ENCODE measurements around the gene SLC7A5.

The SLC7A5 gene

DNA sequence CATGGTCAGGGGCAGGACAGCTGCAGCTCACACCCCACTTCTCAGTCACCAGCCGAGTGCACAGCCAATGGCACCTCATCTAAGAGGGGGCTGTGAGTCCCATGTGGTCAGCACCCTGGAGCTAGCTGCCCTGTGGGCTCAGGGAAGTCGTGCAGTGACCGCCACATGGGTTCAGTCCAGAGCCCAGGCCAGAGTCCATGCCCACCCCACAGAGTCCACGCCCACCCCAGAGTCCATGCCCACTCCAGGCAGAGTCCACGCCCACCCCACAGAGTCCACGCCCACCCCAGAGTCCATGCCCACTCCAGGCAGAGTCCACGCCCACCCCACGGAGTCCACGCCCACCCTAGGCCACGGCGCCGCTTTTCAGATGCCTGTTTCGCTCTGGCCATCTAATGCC lies 24.1 kb downstream of the SLC7A5 start:
- DNase-seq: no peak

GRCh38 chr16:87844809-87845208 lies 24.5 kb downstream of the SLC7A5 start:
- no peak for DNase-seq

DNA sequence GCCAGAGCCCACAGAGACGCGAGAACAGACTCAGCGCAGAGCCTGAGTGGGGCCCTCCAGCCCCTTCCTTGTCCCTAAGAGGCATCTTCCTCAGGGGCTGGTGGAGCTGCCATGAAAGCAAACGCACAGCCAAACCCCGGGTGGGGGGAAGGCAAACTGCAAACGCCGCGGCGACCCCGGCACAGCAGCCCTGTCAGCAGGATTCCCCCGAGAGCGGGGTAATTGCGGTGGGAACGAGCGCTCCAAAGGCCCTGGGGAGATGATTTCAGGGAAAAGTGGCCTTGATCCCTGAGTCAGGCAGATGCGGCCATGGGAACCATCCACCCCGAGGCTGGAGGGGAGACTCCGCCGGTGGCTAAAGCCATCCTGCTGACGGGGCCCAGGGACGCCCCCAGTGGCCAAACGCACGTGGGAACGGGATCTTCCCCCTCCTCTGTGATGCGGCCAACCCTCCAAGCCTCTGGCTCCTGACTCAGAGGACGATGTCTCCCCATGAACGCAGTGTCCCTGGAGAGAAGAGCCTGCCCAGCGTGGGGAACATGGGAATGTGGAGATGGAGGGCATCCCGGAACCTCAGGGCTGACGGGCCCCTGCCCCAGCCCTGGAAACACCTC lies 25.1 kb downstream of the SLC7A5 start:
- DNase-seq: no peak

DNA sequence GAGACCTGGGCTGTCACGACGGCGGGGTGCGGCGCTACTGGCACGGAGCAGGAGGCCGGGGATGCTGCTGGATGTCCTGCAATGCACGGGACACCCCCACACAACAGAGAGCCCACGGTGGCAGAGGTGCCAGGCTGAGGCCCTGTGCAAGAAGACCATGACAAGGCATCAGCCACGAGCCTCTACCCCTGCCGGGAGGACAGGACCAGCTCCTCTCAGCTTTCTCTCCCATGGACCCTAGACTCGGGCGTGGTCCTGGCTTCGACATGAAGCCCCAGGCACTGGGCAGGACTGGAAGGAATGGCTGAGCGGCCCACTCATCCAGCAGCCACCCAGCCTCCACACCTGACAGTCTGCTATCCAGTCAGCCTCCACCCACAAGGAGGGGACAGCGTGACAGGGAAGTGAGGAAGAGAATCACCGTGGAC lies 25.6 kb downstream of the SLC7A5 start:
- DNase-seq: no peak

DNA sequence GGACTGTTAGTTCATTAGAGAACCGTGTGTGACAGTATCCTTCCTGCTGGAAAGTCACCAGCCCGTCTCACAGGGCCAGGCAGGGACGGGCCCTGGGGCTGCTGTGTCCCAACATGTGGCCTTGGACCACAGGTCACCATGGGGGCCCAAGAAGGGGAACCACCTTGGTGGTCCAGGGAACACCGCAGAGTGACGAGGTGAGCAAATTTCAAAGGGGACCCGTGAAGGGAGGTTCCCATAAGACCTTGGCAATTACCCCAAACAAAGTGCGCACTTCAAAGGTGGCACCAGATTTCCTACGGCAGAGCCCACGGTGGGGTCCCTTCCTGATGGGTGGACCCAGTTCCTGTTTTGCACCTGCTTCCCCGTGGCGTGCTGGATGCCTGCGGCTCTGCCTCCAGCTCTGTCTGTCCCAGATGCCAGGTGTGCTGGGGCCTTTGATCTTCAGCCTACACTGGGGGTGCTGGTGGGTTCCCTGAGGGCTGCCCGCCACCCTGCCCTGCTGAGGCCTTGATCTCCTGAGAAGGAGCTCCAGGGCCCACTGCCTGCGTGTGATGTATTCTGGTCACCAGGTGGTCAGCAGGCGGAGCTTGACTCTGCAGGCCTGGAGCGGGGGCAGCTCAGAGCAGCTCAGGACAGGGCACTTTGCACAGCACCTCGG lies 27.0 kb downstream of the SLC7A5 start:
- DNase-seq: no peak

GRCh38 chr16:87841340-87842208 lies 27.7 kb downstream of the SLC7A5 start:
- DNase-seq: no peak

GRCh38 chr16:87840271-87840978 lies 28.9 kb downstream of the SLC7A5 start:
- DNase-seq: no peak

DNA sequence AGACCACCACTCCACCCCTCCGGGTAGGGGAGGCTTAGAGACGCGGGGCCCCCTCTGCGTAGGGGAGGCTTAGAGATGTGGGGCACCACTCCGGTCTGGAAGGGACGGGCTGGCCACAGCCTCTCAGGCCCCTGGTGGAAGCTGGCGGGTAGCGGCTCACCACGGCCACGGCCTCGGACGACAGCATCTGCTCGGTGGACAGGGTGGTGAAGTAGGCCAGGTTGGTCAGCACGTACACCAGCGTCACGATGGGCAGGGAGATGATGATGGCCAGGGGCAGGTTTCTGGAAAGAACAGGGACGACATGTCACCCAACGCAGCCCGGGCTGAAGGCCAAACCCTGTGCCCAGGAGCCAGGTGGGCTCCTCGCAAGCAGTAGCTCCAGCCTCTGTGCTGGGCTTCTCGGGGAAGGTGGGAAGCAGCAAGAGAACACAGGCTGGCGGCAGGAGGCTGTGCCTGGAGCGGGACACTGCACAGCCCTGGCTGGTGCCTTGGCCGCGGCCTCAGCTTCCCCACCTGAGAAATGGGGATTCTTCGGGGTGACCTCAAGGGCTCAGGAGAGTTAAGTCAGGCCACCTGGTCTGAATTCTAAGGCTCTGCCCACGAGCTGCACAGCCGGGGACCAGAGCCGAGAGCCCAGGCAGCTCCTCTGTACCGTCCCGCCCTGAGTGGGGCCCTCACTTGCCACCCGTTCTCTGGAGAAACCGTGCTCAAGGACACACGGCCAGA lies 29.6 kb downstream of the SLC7A5 start:
- DNase-seq: no peak

DNA sequence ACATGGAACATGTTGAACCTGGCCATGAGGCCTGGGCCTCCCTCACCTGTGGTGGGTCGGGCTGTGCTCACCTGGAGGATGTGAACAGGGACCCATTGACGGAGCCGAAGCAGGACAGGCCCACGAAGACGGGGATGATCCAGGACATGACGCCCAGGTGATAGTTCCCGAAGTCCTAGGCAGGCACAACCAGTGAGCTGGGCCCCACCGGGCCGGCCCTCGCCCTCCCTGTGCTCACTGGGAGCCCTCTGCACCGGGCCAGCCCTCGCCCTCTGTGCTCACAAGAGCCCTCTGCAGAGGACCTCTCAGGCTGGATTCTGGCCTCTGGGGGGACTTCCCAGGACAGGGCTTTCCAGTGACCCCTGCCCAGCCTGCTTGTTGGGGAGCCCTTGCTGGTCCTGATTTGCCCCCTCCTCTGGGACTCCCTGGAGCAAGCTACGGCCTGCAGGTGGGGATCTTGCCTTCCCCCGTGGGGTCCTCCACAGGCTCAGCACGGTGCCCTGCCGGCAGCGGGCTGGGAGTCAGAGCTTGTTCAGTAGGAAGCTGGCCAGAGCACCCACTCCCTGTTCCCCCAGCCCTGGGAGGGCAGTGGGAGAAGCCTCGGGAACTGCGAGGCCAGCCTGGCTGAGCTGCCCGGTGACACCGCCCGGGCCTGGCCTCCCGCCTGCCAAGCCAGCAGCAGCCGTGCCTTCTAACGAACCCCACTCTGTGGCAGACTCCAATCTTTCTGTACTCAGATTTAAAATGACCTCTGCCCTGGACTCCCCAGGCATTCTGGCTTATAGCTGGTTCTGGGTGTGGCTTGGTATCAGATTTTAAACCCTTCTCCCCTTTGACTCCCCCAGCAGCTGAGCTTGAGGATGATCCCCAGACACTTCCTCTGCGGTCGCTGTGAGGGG lies 30.4 kb downstream of the SLC7A5 start:
- no peak for DNase-seq

GRCh38 chr16:87837627-87838289 lies 31.5 kb downstream of the SLC7A5 start:
- DNase-seq: no peak

DNA sequence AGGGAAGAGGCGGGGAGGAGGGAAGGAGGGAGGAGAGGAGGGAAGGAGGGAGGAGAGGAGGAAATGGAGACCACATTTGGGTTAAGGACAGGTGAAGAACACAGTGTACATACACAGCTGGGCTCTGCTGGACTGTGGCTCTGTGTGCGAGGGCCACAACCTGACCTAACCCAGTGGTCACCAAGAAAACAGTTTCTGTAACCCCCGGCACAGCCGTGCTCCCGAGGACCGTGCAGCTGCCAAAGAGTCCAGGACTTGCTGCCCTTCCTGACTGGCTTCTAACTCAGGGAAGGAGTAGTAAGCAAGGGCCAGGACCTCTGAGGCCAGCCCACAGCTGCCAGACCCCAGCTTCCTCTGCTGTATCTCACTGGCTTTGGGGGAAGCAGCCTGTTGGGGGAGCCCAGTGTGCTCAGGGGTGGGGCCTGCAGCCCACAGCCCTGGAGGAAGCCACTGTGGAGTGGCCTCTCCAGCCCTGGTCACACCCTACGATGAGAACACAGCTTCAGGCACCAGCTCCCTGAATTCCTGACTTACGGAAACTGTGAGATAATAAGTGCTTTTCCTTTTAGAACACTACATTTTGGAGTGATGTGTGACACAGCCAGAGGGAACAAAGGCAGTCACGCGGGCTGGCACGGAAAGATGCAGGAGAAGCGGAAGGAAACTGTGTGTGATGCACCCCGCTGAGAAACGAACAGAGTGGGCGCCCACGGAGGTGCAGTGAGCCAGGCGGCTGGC lies 32.3 kb downstream of the SLC7A5 start:
- no peak for DNase-seq

- no peak for DNase-seq
These were observed 32.9 kb downstream of the SLC7A5 start for GRCh38 chr16:87836346-87836843.

GRCh38 chr16:87835882-87836331 lies 33.4 kb downstream of the SLC7A5 start:
- DNase-seq: no peak

DNA sequence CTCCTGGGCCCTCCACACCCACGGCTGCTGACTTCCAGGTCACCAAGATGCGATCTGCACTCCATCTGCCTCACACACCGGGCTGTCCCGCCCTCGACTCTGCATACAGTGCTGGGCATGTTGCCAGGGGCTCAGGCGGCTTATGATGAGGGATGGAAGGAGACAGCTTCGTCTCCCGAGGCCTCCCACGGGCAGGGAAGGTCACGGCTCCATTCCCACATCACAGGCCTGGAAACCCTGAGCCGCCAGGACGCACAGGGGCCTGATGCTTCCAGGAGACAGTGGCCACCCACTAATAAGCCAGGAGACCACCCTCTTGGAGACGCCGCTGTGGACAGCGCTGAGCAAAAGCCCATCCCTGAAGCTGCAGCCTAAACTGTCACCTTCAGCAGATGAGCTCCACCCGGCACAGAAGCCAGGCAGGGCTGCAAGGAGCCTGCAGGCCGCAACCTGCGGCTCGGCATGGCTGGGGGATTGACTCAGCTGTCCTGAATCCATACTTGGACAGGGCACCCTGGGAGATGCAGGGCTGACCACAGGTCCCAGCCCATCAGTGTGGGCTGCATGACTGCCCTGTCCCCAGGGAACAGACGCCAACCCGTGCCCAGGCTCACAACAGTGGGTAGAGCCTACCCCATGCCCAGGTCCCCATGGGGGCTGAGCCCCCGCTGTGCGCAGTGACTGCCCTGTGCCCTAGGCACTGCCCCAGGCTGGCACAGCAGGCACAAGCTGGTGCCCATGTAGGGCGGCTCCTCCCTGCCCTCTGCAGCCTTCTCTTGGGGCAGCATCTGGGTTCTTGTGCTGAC lies 34.4 kb downstream of the SLC7A5 start:
- DNase-seq: no peak

GRCh38 chr16:87834005-87834667 lies 35.2 kb downstream of the SLC7A5 start:
- no peak for DNase-seq

DNA sequence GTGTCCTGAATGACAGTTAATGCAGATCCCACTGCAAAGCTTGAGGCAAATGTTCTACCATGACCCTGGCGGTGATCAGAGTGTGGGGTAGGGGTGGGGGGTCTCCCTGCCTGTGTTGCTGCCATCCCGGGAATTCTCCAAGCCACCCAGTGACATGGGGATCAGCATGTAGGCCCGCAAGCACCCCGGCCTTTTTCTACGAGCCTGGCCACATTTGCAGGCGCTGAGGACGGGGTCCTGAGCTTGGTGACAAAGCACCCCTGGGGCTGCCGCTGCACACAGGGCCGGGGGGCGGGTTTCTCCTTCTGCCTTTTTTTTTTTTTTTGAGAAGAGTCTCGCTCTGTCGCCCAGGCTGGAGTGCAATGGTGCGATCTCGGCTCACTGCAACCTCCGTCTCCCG lies 35.8 kb downstream of the SLC7A5 start:
- no peak for DNase-seq

GRCh38 chr16:87832741-87833502 lies 36.4 kb downstream of the SLC7A5 start:
- no peak for DNase-seq

DNA sequence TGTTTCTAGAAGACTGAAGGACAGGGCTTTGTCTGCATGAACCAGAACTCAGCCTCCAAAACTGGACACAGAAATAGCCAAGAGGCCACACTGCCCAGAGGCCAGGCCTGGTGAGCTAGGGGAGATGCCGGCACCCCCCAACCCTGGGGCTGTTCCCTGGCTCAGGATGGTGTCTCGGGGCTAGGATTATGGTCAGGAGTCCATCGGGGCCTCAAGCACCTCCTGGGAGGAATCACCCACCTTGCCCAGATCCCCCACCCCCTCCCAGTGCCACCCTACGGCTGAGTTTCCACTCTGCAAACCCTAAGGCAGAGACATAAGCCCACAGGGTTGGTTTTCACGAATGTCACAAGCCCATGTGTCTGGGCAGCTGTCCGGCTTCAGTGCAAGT lies 37.2 kb downstream of the SLC7A5 start:
- no peak for DNase-seq
